Upper lobe of left lung (tissue), 4 donors: Measurements from ENCODE around the gene HERC2.

ENCODE experiments used
- POLR2A ChIP-seq, 4 donors: fragments of 450-650 bp; IDR thresholded peaks; one replicate each; pipeline ENCODE4 v1.5.1; 2016 to 2017; ENCODE audit warnings: antibody characterized with exemption in 4 of 4, mild to moderate bottlenecking in 2 of 4
- POLR2AphosphoS5 ChIP-seq, 2 donors: sonication (generic); formaldehyde crosslinking; IDR thresholded peaks; one replicate each; pipeline ENCODE4 v1.5.1; 2017; ENCODE audit warnings: antibody characterized with exemption in 2 of 2
- TF ChIP-seq, protein P1 (sequence below), 6 experiments: fragments of 450-650 bp in 4 of 6; fragments of 200-600 bp in 2 of 6; sonication (generic) in 2 of 6; IDR thresholded peaks; one replicate each; pipeline ENCODE4 v1.5.1; 2016 to 2019; ENCODE audit warnings: antibody characterized with exemption in 6 of 6

GRCh38 chr15:28124841-28125240, 197.1 kb downstream of the HERC2 start:
- TF ChIP-seq, protein P1, sequence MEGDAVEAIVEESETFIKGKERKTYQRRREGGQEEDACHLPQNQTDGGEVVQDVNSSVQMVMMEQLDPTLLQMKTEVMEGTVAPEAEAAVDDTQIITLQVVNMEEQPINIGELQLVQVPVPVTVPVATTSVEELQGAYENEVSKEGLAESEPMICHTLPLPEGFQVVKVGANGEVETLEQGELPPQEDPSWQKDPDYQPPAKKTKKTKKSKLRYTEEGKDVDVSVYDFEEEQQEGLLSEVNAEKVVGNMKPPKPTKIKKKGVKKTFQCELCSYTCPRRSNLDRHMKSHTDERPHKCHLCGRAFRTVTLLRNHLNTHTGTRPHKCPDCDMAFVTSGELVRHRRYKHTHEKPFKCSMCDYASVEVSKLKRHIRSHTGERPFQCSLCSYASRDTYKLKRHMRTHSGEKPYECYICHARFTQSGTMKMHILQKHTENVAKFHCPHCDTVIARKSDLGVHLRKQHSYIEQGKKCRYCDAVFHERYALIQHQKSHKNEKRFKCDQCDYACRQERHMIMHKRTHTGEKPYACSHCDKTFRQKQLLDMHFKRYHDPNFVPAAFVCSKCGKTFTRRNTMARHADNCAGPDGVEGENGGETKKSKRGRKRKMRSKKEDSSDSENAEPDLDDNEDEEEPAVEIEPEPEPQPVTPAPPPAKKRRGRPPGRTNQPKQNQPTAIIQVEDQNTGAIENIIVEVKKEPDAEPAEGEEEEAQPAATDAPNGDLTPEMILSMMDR (IDR thresholded peaks at IDR 0.05) = no peak
- TF ChIP-seq POLR2AphosphoS5 (IDR thresholded peaks at IDR 0.05) = no peak
- no peak for TF ChIP-seq POLR2A (IDR thresholded peaks at IDR 0.05)
